Measurements from ENCODE around the gene RNF225. TPM values are rescaled to one million over a fixed set of nuclear protein-coding genes. Genes with fewer than 3 reads are reported as not detected.

RNF225 gene
- total and polyA plus RNA-seq, 2 experiments from 2014 or later: 3.1 TPM; not detected in 1

DNA sequence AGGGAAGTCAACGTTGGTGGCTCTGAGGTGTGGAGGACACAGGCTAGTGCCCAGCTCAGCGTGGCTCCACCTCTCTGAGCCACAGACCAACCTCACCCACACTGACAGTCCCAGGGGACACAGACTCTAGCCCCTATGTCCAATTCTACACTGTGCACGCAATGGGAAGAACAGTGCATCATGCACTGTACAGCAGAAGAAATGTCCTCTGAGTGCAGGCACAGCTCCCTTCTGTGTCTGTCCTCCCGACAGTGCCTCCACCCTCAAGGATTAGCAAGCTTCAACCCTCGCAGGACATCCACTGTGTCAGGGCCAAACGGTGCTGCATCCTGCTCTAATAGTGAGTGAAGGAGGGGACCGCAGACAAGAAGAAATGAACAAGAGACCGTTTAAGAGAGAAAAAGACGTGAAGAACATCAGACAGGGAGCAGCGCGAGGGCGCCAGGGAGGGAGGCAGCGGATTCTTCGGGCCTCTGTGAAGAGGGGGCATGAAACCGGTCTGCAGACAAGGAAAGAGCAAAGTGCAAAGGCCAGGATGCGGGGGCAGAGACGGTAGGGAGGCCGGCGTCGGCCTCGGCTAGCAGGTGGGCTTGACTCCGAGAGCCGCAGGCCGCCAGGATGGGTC, 15.3 kb upstream of the RNF225 start:
- H3K27me3 ChIP-seq: no peaks in the 10 kb centered on the region
- no peak for DNase-seq (ENCODE audit: low read depth in 1 of 2, low spot score in 1 of 2)
- no peaks in the 10 kb centered on the region for H3K36me3 ChIP-seq
- TF ChIP-seq, protein P1, sequence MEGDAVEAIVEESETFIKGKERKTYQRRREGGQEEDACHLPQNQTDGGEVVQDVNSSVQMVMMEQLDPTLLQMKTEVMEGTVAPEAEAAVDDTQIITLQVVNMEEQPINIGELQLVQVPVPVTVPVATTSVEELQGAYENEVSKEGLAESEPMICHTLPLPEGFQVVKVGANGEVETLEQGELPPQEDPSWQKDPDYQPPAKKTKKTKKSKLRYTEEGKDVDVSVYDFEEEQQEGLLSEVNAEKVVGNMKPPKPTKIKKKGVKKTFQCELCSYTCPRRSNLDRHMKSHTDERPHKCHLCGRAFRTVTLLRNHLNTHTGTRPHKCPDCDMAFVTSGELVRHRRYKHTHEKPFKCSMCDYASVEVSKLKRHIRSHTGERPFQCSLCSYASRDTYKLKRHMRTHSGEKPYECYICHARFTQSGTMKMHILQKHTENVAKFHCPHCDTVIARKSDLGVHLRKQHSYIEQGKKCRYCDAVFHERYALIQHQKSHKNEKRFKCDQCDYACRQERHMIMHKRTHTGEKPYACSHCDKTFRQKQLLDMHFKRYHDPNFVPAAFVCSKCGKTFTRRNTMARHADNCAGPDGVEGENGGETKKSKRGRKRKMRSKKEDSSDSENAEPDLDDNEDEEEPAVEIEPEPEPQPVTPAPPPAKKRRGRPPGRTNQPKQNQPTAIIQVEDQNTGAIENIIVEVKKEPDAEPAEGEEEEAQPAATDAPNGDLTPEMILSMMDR (IDR thresholded peaks at IDR 0.05; ENCODE audit: low read depth, low read length): no peak
- H3K27ac ChIP-seq: peak overlapping the region; percentile 77
- H3K4me1 ChIP-seq (ENCODE audit: low read depth): peaks cover 4% of the 10 kb centered on the region
- peak overlapping the region; percentile 50 for H3K4me3 ChIP-seq
- H3K9me3 ChIP-seq (ENCODE audit: low read depth): no peaks in the 10 kb centered on the region

DNA sequence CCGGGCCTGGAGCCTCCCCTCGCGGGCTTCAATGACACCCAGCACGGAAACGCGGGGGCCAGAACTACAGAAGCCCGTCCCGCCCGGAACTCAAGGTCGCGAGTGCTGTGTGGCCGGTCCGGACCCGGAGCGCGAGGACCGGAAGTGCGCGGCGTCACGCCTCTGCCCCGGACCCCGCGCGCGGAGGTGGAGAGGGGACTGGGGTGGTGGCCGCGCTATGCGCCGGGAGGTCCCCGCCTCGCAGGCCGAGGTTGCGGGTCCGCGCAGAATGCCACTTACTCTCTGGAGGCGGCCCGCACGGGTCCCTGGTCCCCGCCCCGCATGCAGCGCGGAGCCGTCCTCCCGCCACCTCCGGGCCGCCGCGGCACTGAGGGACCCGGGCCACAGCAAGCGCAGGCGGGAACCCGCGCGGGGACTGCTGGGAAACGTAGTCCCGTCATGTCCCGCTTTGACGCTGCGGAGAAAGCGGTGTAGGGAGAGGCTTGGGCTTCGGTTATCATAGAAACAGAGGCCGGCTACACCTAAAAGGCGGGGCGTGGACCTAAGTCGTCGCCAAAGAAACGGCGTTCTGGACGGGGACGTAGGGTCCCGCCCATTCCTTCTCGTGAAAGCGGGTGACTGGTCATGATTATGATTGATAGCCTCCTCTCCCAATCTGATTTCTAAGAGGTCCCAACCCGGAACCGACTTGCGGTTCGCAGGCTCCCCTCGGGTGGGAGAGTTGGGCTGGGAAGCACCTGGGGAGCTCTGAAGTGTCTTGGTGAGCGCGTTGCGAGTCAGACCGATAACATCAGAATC, 14.6 kb upstream of the RNF225 start, which contains the start of gene ZNF837:
Gene ZNF837 (minus strand): TSS at position 369 of the 798 bp plus-strand sequence. CDS start 11,698 bp downstream, outside the sequence.
- H3K27me3 ChIP-seq: no peaks in the 10 kb centered on the region
- H3K27ac ChIP-seq: peak within 1 kb of the TSS; percentile 77
- no peaks in the 10 kb centered on the region for H3K36me3 ChIP-seq
- H3K4me3 ChIP-seq: peak within 1 kb of the TSS; percentile 50
- peak; percentile 100 for DNase-seq (ENCODE audit: low read depth in 1 of 2, low spot score in 1 of 2)
- TF ChIP-seq, protein P1 (IDR thresholded peaks at IDR 0.05; ENCODE audit: low read depth, low read length): no peak
- peaks cover 10% of the 10 kb centered on the region for H3K4me1 ChIP-seq (ENCODE audit: low read depth)
- no peaks in the 10 kb centered on the region for H3K9me3 ChIP-seq (ENCODE audit: low read depth)

- DNase-seq (ENCODE audit: low read depth in 1 of 2, low spot score in 1 of 2): no peak
- H3K4me3 ChIP-seq: peak overlapping the region; percentile 50
- TF ChIP-seq, protein P1 (IDR thresholded peaks at IDR 0.05; ENCODE audit: low read depth, low read length): no peak
- H3K4me1 ChIP-seq (ENCODE audit: low read depth): peaks cover 12% of the 10 kb centered on the region
- no peaks in the 10 kb centered on the region for H3K9me3 ChIP-seq (ENCODE audit: low read depth)
- H3K27ac ChIP-seq: peak overlapping the region; percentile 50
- no peaks in the 10 kb centered on the region for H3K27me3 ChIP-seq
- no peaks in the 10 kb centered on the region for H3K36me3 ChIP-seq
Observed at GRCh38 chr19:58381460-58382212, 13.8 kb upstream of the RNF225 start.

GRCh38 chr19:58382997-58383603, 12.4 kb upstream of the RNF225 start:
- TF ChIP-seq, protein P1 (IDR thresholded peaks at IDR 0.05; ENCODE audit: low read depth, low read length): no peak
- Histone ChIP-seq H3K4me3 (no peak overlapping the region), H3K27ac (no peak overlapping the region), H3K36me3 (no peaks in the 10 kb centered on the region), H3K27me3 (no peaks in the 10 kb centered on the region), H3K9me3 (ENCODE audit: low read depth) (no peaks in the 10 kb centered on the region), H3K4me1 (ENCODE audit: low read depth) (peaks cover 16% of the 10 kb centered on the region)
- no peak for DNase-seq (ENCODE audit: low read depth in 1 of 2, low spot score in 1 of 2)

DNA sequence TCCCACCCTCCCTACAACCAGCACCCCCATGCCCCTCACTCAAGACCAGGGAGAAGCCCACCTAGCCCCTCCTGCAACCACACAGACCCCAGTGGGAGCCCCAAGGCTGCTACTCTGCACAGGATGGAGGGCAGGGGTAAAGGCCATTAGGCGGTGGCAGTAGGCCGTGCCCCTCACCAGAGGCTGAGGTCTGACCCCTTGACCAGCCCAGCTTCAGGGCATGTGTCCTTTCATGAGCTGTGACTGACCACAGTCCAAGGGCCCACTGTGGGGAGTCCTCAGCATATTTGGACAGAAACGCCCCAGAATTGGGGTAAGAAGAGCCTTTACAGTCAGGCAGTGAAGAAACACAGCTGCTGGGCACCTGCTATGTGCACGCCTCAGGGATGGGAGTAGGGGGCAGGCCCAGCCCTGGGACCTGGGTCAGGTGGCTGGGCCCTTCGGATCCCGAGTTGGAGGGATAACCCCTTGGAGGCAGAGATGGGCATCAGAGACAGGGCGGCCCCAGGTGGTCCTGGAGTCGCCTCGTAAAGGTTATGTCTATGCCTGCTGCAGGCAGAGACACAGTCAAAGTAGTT, 10.1 kb upstream of the RNF225 start:
- TF ChIP-seq, protein P1 (IDR thresholded peaks at IDR 0.05; ENCODE audit: low read depth, low read length): no peak
- DNase-seq (ENCODE audit: low read depth in 1 of 2, low spot score in 1 of 2): no peak
- Histone ChIP-seq H3K4me3 (peak overlapping the region; percentile 77), H3K27me3 (no peaks in the 10 kb centered on the region), H3K36me3 (peaks cover 3% of the 10 kb centered on the region), H3K27ac (peak overlapping the region; percentile 96), H3K4me1 (ENCODE audit: low read depth) (peaks cover 13% of the 10 kb centered on the region), H3K9me3 (ENCODE audit: low read depth) (no peaks in the 10 kb centered on the region)

All from cardiac muscle cell (in vitro differentiated cells and primary cell).